Activated CD8-positive, alpha-beta memory T cell treated with anti-CD3 and anti-CD28 coated beads for 1 hour (primary cell): ENCODE measurements around the gene GPX2.
A peak's percentile ranks its signal among the peaks of the same experiment; 100 is the strongest.

Source experiments
- DNase-seq, 2 donors: peaks; one replicate each; pipeline ENCODE4 v3.0.0-alpha.2; 2020; ENCODE audit warnings: low read depth in 1 of 2; ENCODE audit errors: extremely low read depth in 1 of 2

The GPX2 gene

GRCh38 chr14:64942531-64943111 is at the start of gene GPX2:
Gene GPX2, minus strand, starts transcription at chr14:64942745. Its CDS starts 19 bp downstream, at chr14:64942726.
- DNase-seq = no peak

GRCh38 chr14:64990939-64991338 is 48.4 kb upstream of the GPX2 start:
- no peak for DNase-seq

- no peak for DNase-seq
These were observed 47.8 kb upstream of the GPX2 start for GRCh38 chr14:64990296-64990695.

- no peak for DNase-seq
These were observed 44.9 kb upstream of the GPX2 start for GRCh38 chr14:64987438-64987767.

DNA sequence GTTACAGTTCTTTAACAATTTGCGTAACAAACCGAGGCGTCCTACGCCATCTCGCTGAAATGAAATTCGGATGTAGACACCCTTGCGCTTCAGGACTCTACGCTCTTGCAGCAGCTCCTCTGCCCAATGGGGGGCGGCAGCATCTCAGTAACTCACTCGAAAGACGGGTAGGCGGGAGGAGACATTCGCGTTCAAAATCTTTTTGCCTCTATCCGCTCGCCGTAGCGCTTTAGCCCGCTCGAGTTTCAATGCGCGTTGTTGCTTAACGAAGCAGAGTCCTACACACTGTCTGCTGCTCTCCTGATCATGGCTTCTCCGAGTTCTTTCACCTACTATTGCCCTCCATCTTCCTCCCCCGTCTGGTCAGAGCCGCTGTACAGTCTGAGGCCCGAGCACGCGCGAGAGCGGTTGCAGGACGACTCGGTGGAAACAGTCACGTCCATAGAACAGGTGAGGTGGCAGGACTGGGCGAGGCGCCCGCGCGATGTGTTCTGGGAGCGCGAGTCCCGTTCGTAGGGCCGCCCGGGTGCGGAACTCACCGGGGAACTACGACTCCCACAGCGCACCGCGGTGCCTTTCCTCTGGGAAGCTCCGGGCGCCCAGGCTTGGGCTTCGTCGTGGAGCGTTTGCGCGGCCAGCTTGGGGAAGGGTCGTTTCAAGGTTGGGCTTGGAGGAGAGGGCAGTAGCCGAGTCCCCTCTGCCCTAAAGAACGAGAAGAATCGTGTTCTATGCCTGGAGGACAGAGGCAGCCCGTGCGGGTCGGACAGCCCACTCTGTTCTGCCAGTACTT is 44.3 kb upstream of the GPX2 start, which contains the start of gene FNTB:
Gene FNTB (plus strand): TSS at position 248 of the 790 bp plus-strand sequence. CDS start 59 bp downstream, at position 307.
- peak; percentile 78 to 83 for DNase-seq

GRCh38 chr14:64983439-64984310 is 41.1 kb upstream of the GPX2 start:
- no peak for DNase-seq

GRCh38 chr14:64979336-64980074 is 37.0 kb upstream of the GPX2 start:
- no peak for DNase-seq

GRCh38 chr14:64974563-64974962 is 32.0 kb upstream of the GPX2 start:
- no peak for DNase-seq

DNA sequence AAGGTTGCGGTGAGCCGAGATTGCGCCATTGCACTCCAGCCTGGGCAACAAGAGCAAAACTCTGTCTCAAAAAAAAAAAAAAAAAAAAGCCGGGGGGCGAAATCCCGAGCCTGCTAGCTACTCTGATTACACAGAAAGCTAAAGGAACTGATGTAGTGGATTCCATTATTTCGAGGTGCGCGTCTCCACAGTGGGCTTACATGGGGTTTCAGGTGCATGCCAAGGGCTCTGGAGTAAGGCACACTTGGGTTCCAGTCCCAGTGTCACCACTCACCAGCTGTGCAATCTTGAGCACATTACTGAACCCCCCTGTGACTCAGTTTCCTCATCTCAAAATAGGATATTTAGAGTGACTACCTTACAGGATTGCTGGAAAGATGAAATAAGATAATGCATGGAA is 31.3 kb upstream of the GPX2 start:
- DNase-seq = no peak

GRCh38 chr14:64973026-64973442 is 30.5 kb upstream of the GPX2 start:
- DNase-seq = no peak

GRCh38 chr14:64971943-64972791 is 29.6 kb upstream of the GPX2 start, which contains the start of gene RAB15:
Gene RAB15, minus strand, starts transcription at chr14:64972336. Its CDS starts 260 bp downstream, at chr14:64972076.
- DNase-seq = peak in 1 of 2 donors; percentile 17

- no peak for DNase-seq
These were observed 29.0 kb upstream of the GPX2 start for GRCh38 chr14:64971491-64971942.

GRCh38 chr14:64970776-64971477 is 28.4 kb upstream of the GPX2 start:
- no peak for DNase-seq

GRCh38 chr14:64970041-64970440 is 27.5 kb upstream of the GPX2 start:
- no peak for DNase-seq

GRCh38 chr14:64968651-64969050 is 26.1 kb upstream of the GPX2 start:
- DNase-seq = no peak

GRCh38 chr14:64968167-64968566 is 25.6 kb upstream of the GPX2 start:
- no peak for DNase-seq

DNA sequence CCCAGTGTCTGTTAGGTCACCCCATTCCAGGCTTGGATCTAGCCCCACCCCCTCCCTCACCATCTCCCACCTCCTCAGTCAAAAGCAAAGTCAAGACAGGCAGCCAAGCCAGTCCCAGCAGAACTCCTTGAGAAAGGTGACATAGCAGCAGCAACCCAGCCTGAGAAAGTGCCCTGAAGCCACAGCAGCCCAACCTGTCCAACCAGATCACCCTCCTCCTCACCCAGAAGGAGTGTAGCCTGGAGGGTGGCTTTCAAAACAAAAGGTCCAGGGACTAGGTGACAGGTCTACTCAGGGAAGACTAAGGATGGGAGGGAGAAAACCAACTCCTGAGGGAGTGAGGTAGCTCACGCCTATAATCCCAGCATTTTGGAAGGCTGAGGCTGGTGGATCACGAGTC is 24.4 kb upstream of the GPX2 start:
- DNase-seq = no peak

GRCh38 chr14:64965356-64966000 is 22.9 kb upstream of the GPX2 start:
- no peak for DNase-seq

GRCh38 chr14:64963611-64964010 is 21.1 kb upstream of the GPX2 start:
- no peak for DNase-seq
